ENCODE results near the gene LIPC. TPM values are rescaled to one million over a fixed set of nuclear protein-coding genes. Genes with fewer than 3 reads are reported as not detected.

Gene LIPC
- total RNA-seq, 6 experiments from 2014 or later, result 31.1 to 213 (median 86.1) TPM

DNA sequence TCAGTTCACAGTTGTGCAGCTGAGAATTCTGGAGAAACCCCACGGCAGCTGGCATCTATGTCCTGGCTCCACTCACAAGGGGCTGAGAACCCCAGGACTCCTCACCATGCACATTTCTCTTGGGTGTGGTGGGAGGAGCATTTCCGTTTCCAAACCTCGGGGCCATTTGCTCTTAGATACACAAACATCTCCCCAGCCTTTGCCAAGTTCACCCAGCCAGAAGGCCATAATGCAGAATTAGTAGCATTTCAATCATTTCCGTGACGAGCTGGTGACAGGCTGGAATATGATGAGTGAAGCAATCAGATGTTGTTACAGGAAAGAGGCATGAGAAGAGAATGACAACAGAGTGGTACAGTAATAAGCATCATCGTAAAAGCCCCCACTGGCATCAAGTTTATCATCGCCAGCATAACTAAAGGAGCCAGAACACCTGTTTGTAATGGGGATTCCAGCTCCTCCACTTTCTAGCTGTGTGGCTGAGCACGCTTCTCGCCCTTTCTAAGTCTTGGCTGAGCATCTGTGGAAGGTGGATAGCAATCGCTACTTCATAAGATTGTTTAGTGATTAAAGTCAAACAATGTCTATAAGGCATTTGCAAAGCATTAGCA lies 82.0 kb downstream of the LIPC start:
- TF ChIP-seq, protein P1, sequence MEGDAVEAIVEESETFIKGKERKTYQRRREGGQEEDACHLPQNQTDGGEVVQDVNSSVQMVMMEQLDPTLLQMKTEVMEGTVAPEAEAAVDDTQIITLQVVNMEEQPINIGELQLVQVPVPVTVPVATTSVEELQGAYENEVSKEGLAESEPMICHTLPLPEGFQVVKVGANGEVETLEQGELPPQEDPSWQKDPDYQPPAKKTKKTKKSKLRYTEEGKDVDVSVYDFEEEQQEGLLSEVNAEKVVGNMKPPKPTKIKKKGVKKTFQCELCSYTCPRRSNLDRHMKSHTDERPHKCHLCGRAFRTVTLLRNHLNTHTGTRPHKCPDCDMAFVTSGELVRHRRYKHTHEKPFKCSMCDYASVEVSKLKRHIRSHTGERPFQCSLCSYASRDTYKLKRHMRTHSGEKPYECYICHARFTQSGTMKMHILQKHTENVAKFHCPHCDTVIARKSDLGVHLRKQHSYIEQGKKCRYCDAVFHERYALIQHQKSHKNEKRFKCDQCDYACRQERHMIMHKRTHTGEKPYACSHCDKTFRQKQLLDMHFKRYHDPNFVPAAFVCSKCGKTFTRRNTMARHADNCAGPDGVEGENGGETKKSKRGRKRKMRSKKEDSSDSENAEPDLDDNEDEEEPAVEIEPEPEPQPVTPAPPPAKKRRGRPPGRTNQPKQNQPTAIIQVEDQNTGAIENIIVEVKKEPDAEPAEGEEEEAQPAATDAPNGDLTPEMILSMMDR (IDR thresholded peaks at IDR 0.05), result no peak
- TF ChIP-seq POLR2A (IDR thresholded peaks at IDR 0.05), result no peak
- Histone ChIP-seq H3K4me1 (peaks cover 0 to 8% (median 0%) of the 10 kb centered on the region in 4 donors), H3K36me3 (no peaks in the 10 kb centered on the region), H3K9me3 (no peaks in the 10 kb centered on the region), H3K4me3 (no peak overlapping the region), H3K27me3 (no peaks in the 10 kb centered on the region), H3K27ac (no peak overlapping the region)
- ATAC-seq (no peak), DNase-seq (peak in 1 of 3 donors; percentile 31)
- intact Hi-C loops (cut with DNase I), result no loop called here
- WGBS (ENCODE audit: insufficient coverage, low coverage, low lambda C conversion rate, missing lambda C conversion rate), result 76% methylated on average over 9 of the region's 10 CpGs

DNA sequence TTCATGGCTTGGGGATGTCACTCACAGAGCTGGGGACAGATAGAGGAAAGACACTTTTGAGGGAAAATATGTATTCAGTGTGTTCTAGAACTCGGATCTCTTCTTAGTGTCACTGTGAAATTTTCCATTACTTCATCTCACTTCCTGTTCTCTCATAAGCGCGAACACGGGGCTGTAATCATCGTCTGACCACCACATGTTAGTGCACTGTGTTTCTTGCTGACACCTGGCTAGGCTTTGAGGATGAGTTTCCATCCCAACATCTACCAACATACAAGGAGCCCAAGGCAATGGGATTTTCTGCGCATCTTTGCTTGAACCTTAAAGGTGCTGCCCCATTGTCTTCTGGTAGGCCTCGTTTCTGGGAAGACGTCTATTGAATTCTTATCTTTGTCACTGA lies 84.0 kb downstream of the LIPC start:
- DNase-seq (peak in 1 of 3 donors; percentile 42), ATAC-seq (peak in 3 of 4 donors; percentile 17 to 27 (median 19))
- Histone ChIP-seq H3K36me3 (no peaks in the 10 kb centered on the region), H3K27ac (no peak overlapping the region), H3K4me1 (peaks cover 0 to 8% (median 0%) of the 10 kb centered on the region in 4 donors), H3K27me3 (no peaks in the 10 kb centered on the region), H3K4me3 (no peak overlapping the region), H3K9me3 (no peaks in the 10 kb centered on the region)
- intact Hi-C loops (cut with DNase I), result no loop called here
- WGBS (ENCODE audit: insufficient coverage, low coverage, low lambda C conversion rate, missing lambda C conversion rate), result 76% methylated on average over 3 of the region's 8 CpGs
- TF ChIP-seq, protein P1 (IDR thresholded peaks at IDR 0.05), result no peak
- no peak for TF ChIP-seq POLR2A (IDR thresholded peaks at IDR 0.05)

DNA sequence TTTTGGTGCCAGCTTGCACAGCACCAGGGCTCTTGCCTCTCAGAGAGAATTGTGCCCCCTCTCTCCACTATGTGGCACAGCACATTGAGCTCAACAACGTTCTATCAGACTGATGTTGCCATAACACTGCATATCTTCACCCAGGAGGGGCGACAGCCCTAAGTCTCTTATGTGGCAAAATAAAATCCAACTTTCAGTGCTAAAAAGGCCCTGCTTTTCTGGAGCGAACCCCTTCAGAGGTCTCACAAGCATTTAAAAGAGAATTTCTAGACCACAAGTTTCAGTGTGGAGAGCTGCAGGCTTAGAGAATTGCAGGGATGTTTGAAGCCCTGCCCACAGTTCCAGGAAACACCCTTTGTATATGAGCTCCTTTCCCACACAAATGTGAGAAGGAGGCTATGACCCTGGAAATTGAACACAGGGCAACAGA lies 85.5 kb downstream of the LIPC start:
- no peaks in the 10 kb centered on the region for H3K27me3 ChIP-seq
- peak in 1 of 3 donors; percentile 40 for DNase-seq
- intact Hi-C loops (cut with DNase I), result no loop called here
- no peak overlapping the region for H3K4me3 ChIP-seq
- WGBS (ENCODE audit: insufficient coverage, low coverage, low lambda C conversion rate, missing lambda C conversion rate), result 74% methylated on average over 3 of the region's 3 CpGs
- peak overlapping the region in 2 of 3 donors; percentile 25 to 55 for H3K27ac ChIP-seq
- ATAC-seq, result peak in 1 of 4 donors; percentile 19
- no peaks in the 10 kb centered on the region for H3K9me3 ChIP-seq
- H3K4me1 ChIP-seq, result peaks cover 0 to 5% (median 0%) of the 10 kb centered on the region in 4 donors
- TF ChIP-seq POLR2A (IDR thresholded peaks at IDR 0.05), result no peak
- TF ChIP-seq, protein P1 (IDR thresholded peaks at IDR 0.05), result peak in 1 of 4 donors; percentile 8
- H3K36me3 ChIP-seq, result no peaks in the 10 kb centered on the region

DNA sequence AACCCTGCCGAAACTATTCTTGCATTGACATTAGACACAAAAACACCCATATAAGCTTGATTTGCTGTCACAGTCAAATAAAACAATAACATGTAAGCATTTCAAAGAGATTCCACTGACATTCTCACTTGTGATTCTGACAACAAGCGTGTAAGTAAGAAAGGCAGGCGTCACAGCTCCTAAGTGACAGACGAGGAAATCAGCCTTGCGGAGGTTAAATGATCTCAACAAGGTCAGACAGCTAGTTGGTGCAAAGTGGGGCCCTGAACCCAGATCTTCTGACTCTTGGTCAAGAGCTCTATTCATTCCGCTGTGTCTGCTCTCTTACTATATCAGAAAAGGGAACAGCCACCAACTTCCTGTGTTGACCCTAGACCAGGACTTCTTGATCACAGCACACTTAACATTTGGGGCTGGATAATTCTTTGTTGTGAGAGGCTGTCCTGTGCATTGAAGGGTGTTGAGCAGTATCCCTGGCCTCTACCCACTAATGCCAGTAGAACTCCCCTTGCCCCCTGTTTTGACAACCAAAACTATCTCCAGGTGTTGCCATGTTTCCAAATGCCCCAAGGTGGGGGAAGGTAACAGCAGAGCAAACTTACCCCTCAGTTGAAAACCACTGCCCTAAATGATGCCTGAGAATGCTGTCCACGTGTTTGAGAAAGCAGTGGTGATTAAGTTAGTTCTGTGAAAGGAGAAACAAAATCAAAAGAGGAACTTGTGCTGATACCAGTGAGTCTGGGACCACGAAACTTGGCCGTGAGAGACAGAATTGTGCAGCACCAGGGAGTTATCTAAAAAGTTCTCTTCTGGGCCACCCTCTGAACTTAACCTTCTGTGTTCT lies 86.1 kb downstream of the LIPC start:
- intact Hi-C loops (cut with DNase I), result no loop called here
- 65% methylated on average over 8 of the region's 9 CpGs for WGBS (ENCODE audit: insufficient coverage, low coverage, low lambda C conversion rate, missing lambda C conversion rate)

More for the DNA sequence above, 86.1 kb downstream of the LIPC start:
- no peaks in the 10 kb centered on the region for H3K9me3 ChIP-seq
- H3K4me1 ChIP-seq, result peaks cover 0 to 5% (median 0%) of the 10 kb centered on the region in 4 donors
- peak in 1 of 3 donors; percentile 37 for DNase-seq
- no peaks in the 10 kb centered on the region for H3K36me3 ChIP-seq
- peak overlapping the region; percentile 11 to 55 (median 25) for H3K27ac ChIP-seq
- H3K27me3 ChIP-seq, result no peaks in the 10 kb centered on the region
- ATAC-seq, result peak; percentile 23 to 48 (median 28)
- no peak for TF ChIP-seq POLR2A (IDR thresholded peaks at IDR 0.05)
- TF ChIP-seq, protein P1 (IDR thresholded peaks at IDR 0.05), result no peak
- H3K4me3 ChIP-seq, result no peak overlapping the region
